Activated CD8-positive, alpha-beta memory T cell treated with anti-CD3 and anti-CD28 coated beads for 36 hours (primary cell): ENCODE results near the gene ZG16B. TPM values are rescaled to one million over a fixed set of nuclear protein-coding genes. Genes with fewer than 3 reads are reported as not detected.

ENCODE experiments used
- CTCF ChIA-PET: fragments of 350-600 bp; sonication (Branson Sonifier 250); formaldehyde crosslinking; loops from one replicate; lab custom pipeline; 2021; ENCODE audit warnings: antibody characterized with exemption; lab: Charles Lee
- POLR2A ChIA-PET: fragments of 350-600 bp; sonication (Branson Sonifier 250); formaldehyde crosslinking; loops from one replicate; lab custom pipeline; 2021; ENCODE audit warnings: antibody characterized with exemption; lab: Charles Lee
- total RNA-seq, 2 experiments: library from RNA; stranded (reverse); gene quantifications; one replicate each; pipeline ENCODE4 v1.2.3, GENCODE V29; 2021

The ZG16B gene
- total RNA-seq, 2 experiments from 2014 or later: 0.63 to 0.71 TPM

DNA sequence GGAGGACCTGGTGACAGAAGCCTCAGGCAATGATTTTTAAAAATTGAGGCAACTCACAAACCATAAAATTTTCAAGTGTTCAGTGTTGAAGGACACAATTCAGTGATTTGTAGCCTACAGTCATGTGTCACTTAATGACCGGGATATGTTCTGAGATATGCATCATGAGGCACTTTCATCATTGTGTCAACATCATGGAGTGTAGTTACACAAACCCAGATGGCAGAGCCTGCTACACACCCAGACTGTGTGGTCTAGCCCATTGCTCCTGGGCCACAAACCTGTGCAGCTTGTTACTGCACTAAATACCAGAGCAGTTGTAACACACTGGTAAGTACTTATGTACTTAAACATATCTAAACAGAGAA lies 30.3 kb upstream of the ZG16B start:
- ChIA-PET CTCF (no interaction called here), POLR2A (interaction anchor here (0.7 kb wide), 1 partner anchor 22 kb away, joined by 11 read pairs; no protein-coding TSS in a partner anchor)

DNA sequence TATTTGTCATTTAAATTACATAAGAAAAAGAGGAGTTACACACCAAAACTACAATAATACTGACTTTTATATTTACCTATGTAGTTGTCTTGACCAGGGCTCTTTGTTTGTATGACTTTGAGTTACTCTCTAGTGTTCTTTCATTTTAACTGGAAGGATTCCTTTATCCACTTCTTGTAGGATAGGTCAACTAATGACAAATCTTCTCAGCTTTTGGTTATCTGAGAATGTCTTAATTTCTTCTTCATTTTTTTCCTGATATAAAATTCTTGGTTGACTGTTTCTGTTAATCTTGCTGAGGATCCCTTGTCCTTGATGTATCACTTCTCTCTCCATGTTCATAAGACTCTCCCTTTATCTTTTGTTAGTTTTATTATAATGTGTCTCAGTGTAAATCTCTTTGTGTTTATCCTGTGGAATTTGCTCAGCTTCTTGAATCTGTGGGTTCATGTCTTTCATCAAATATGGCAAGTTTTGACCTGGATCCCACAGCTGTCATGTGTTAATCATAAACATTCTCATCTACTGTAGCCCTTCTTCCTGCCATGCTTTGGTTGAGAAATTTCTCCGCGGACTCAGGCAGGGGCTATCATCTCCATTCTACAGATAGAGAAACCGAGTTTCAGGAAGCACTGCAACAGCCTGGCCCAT lies 26.4 kb upstream of the ZG16B start:
- POLR2A ChIA-PET: no interaction called here
- CTCF ChIA-PET: no interaction called here

DNA sequence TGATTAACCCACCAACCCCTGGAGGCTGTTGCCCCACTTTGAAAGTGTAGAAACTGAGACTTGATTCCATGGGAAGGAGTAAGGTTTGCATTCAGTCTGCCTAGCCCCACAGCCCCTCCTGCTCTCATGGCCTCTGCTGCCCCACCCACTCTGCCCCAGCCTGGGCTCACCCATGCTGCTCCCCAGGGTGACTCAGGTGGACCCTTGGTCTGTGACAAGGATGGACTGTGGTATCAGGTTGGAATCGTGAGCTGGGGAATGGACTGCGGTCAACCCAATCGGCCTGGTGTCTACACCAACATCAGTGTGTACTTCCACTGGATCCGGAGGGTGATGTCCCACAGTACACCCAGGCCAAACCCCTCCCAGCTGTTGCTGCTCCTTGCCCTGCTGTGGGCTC lies 25.4 kb upstream of the ZG16B start:
- ChIA-PET CTCF (no interaction called here), POLR2A (interaction anchor here (0.6 kb wide), 1 partner anchor 1288 kb away, joined by 4 read pairs; no protein-coding TSS in a partner anchor)

DNA sequence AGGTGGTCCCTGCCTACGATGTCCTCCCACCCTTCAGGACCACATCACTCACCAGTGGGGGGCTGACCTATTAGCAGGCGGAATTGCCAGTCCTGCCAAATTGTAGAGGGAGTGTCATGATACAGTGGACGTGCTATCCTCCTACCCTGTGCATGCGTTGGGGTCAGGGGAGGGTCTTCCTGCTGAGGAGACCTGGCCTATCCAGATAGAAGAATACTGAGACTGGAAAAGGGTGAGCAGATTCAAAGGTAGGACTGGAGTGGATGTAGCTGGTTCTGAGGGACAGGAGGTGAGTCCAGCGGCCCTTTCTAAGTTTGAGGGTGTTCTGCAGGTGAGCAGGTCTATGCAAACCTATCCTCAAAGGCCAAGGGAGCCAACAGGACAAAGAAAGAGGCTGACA lies 23.8 kb upstream of the ZG16B start:
- POLR2A ChIA-PET: no interaction called here
- CTCF ChIA-PET: interaction anchor here (0.6 kb wide), 1 partner anchor 87 kb away, joined by 3 read pairs; no protein-coding TSS in a partner anchor

DNA sequence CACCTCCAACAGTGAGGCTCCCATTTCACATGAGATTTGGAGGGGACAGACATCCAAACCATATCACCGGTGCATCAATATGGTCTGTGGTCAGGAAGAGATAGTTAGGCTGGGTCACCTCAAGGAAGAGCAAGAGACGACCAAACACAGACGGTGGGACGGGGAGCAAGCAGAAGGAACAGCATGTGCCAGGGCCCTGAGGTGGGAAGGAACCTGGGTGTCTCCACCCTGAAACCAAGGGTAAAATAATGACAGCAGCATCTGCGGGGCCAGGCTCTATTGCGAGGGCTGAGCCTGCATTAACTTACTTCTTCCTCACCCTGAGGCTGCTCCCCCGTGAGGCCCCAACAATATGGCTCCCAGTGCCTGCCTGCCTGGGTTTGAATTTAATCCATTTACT lies 21.9 kb upstream of the ZG16B start:
- POLR2A ChIA-PET: no interaction called here
- CTCF ChIA-PET: no interaction called here

DNA sequence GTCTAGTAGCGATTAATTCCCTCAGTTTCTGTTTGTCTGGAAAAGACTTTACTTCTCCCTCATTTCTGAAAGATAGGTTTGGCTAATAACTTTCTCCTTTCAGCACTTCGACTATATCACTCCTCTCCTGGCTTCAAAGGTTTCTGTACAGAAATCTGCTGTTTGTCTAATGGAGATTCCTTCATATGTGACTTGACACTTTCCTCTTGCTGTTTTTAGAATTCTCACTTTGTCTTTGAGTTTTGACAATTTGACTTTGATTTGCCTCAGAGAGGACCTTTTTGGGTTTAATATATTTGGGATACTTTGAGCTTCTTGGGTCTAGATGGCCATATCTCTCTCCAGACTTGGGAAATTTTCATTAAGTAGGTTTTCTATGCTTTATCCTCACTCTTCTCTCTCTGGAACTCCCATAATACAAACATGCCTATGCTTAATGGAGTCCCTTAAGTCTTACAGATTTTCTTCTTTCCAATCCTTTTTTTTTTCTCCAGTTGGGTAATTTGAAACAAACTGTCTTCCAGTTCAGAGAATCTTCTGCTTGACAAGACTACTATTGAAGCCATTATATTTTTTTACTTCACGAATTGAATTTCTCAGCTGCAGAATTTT lies 20.8 kb upstream of the ZG16B start:
- POLR2A ChIA-PET: no interaction called here

DNA sequence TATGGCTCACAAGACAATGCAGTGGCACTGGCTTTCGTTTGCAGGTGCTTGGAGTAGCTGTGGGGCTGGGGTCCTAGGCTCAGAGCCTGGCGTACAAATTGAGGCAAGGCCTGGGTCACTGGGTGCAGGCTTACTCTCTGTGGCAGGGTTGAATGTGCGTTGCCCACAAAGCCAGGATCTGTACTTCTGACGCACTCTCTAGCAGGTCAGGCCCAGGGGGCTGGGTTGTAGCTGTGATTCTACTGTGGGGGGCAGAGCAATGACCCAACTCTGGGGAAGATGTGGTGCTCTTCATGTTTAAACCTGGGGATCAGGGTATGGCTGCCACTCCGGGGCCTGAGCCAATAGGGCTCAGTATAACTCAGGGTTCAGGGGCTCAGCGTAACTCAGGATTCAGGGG lies 19.5 kb upstream of the ZG16B start:
- CTCF ChIA-PET: interaction anchor here (1.2 kb wide), 1 partner anchor 29 kb away, joined by 3 read pairs; no protein-coding TSS in a partner anchor

More for the DNA sequence above, 20.8 kb upstream of the ZG16B start:
- CTCF ChIA-PET: no interaction called here

DNA sequence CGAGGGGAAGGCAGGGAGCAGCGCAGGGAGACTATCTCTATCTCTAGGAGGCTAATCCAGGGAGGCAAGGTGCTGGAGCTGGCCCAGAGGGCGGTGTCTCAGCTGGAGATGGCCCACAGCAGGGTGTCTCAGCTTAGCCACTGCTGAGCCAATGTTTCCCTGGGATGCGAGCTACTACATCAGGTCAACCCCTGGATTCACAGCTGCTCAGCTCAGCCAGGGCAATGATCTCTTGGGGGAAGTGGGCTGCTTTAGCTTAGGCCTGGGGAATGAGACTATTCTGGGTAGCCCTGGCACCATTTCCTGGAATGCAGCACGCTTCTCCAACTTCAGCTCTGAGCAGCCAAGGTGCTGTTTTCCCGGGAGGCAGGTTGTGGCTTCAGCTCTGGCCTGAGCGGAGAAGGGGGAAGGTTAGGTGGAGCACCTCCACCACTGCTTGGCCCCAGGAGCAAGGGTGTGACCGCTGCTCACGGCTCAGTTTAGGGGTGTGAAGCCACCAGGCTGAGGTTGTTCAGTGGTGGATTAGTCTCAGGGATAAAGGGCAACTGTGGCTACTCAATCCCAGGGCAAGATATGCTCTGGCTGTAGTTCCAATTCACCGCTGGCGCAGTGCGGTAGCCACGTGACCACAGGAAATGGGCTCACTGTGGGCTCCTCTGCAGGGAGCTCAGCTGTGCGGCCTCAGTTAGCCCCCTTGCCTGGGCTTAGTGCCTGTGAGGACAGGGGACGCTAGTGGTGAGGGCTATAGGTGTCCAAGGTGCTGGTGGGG lies 18.2 kb upstream of the ZG16B start:
- POLR2A ChIA-PET: no interaction called here
- CTCF ChIA-PET: interaction anchor here (0.5 to 1.2 kb wide), 3 partner anchors 28 to 191 kb away, joined by 3 read pairs; no protein-coding TSS in a partner anchor

More for the DNA sequence above, 19.5 kb upstream of the ZG16B start:
- POLR2A ChIA-PET: no interaction called here

DNA sequence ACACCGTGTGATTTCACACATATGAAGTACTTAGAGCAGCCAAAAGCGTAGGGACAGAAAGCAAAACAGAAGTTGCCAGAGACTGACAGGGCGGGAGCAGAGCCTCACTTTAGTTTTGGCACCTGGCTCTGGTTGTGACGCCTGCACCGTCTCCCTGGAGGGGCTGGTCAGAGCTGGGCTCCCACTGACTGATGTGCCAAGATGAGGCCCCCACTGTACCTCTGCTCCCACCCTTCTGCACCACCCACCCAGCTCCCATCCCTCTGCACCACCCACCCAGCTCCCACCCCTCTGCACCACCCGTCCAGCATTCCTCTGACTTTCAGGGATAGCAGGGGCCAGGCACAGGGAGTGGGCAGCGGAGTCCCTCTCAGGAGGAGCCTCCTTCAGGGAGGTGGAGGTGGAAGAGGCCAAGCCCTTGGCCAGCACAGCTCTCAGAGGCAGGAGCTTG lies 16.3 kb upstream of the ZG16B start:
- CTCF ChIA-PET: interaction anchor here (0.6 kb wide), 1 partner anchor 23 kb away, joined by 4 read pairs; no protein-coding TSS in a partner anchor
- POLR2A ChIA-PET: no interaction called here

DNA sequence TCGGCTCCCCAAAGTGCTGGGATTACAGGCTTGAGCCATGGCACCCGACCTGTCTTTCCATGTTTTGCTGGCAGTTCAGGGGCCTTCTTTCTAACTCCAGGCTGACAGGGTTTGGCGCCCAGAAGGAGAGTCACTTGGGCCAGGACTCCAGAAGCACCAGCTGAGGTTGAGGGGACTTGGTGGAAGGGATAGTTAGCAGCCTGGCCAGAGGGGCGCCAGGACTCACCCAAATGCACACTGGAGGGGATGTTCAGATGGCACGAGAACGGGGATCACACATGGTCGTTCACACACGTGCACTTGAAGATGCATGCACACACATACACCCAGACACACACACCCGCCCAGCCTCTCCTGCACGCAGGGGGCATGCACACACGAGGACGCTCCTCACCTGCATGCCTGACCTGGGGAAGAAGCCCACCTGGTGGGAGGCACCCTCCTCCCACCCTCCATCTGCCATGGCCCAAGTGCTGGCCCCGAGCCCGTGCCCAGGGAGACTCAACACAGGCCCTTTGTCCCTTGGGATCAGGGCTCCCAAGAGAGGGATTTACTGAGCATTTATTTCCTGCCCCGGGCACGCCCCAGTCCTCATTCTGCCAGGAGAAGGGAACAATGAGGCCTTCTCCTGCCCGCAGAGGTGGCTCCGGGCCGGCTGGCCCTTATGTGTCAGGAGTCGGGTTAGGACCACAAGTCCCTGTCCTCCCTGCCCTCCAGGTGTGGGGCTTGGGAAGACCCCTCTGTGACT lies 15.4 kb upstream of the ZG16B start:
- CTCF ChIA-PET: no interaction called here
- POLR2A ChIA-PET: no interaction called here

DNA sequence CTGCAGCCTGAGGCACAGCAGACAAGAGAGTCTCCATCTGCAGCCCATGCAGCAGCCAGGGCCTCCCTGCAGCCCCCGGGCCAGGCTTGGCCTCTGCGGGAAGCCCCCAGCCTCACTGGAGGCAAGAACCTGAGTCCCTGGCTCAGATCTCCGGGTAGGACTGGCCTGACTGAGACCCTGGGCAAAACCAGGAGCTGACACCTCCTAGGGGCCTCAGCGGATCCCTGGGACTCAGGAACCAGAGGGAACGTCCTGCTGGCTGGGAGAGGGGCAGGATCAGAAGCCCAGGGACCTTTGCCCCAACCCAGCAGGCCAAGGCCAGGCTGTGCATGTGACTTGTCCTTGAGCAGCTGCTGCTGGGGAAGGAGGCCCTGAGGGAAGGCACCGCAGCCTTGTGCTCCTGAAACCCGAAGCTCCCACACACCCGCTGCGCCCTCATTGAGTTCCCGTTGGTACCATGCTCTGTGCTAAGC lies 14.8 kb upstream of the ZG16B start:
- ChIA-PET POLR2A (no interaction called here), CTCF (no interaction called here)

DNA sequence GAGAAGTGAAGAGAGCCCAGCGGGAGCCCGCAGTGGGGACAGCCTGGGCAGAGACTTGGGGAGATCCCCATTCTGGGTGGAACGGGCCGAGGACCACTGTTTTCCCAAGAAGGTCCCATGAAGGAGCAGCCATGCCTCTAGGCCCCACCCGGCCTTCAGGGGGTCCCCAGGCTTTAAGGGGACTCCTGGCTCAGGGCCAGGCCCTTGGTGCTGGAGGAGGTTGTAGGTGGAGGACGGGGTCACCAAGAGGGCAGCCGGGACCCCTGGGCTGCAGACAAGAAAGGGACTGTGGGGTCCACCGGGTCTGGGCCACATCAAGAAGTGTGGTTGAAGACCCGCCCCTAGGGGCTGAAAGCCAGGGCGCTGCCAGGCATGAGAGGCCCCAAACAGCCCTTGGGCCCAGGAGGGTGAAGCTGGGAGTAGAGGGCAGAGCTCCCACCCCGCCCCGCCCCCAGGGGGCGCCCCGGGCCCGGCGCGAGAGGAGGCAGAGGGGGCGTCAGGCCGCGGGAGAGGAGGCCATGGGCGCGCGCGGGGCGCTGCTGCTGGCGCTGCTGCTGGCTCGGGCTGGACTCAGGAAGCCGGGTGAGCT lies 13.3 kb upstream of the ZG16B start, which contains the start of gene PRSS21:
Gene PRSS21 (plus strand): TSS at position 487 of the 589 bp plus-strand sequence. CDS start 32 bp downstream, at position 519.
- CTCF ChIA-PET: interaction anchor here (0.7 kb wide), 1 partner anchor 22 kb away, joined by 3 read pairs; no protein-coding TSS in a partner anchor
- POLR2A ChIA-PET: no interaction called here

DNA sequence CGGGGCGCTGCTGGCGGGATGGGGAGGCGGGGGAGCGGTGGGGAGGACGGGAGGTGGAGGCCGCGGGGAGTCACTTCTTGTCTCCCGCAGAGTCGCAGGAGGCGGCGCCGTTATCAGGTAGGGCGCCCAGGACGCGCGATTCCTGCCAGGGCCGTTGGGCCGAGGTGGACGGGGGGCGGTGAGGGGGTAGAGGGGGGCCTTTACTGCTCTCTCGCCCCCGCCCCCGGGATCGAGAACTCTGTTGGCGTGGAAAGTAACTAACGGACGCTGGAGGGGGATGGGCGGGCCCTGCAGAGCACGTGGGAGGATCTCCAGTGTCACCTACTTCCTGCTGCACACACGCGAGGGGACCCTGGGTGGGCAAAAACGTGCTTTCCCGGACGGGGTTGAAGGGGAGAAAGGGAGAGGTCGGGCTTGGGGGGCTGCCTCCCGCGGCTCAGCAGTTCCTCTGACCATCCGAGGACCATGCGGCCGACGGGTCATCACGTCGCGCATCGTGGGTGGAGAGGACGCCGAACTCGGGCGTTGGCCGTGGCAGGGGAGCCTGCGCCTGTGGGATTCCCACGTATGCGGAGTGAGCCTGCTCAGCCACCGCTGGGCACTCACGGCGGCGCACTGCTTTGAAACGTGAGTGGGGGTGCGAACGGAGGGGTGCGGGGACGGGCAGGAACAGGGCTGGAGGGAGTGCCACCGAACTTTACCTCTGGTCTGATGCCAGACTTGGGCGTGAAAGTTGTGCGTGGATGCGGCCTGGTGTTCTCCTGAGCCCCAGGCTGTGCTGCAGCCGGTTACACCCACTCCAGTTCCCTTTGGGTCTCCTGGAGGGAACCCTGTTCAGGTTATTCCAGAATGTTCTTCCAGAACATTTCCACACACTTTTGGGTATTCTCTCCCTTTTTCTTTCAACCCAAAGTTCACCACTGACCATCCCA lies 12.5 kb upstream of the ZG16B start:
- ChIA-PET POLR2A (no interaction called here), CTCF (no interaction called here)

DNA sequence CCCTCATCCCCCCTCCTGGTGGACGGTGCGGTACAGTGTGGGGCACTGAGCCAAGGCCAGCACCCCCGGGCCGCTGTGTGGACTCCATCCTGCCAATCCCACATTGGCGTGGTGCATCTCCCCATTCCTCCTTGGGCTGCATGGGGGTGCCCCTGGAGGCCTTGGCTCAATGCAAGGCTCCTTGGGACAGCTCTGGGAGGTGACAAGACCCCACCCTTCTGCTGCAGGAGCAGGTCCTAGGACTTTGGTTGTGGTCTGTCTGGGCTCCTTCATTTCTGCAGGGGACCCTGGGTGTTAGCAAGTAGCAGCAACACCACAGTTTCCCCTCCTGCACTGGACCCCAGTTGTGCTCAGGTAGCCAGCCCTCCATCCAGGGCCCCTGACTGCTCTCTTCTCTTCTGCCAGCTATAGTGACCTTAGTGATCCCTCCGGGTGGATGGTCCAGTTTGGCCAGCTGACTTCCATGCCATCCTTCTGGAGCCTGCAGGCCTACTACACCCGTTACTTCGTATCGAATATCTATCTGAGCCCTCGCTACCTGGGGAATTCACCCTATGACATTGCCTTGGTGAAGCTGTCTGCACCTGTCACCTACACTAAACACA lies 11.7 kb upstream of the ZG16B start:
- ChIA-PET CTCF (no interaction called here), POLR2A (no interaction called here)

DNA sequence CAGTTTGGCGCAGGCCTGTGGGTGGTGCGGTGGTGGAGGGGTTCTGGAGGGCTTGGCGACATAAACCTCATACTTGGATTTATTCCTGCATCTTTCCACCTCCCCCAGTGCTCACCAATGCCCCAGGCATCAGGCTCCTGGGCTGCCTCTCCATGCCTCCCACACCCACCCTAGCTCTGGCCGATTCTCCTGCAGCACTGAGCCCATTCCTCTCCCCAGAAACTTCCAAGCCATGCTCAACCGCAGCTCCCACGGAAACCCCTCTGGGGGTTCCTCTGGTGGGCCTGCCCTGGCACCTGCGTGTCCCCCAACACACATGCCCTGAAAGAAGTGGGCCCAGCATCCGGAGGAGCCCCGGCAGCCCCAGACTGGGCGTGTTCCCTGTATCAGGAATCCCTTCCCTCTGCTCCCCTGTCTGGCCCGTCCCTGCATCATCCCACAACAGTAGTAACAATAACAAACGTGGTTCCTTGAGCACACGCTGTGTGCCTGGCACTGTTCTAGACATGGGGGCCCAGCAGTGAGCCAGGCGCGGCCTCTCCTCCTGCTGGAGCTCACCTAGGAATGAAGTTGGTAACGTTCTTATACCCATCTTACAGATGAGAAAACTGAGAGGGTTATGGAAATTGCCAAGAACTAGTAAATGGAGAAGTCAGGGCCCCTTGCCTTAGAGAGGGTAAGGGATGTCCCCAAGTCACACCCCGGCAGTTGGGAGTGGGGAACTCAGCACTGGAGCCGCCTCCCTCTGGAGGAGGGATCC lies 10.7 kb upstream of the ZG16B start:
- CTCF ChIA-PET: no interaction called here
- POLR2A ChIA-PET: no interaction called here

DNA sequence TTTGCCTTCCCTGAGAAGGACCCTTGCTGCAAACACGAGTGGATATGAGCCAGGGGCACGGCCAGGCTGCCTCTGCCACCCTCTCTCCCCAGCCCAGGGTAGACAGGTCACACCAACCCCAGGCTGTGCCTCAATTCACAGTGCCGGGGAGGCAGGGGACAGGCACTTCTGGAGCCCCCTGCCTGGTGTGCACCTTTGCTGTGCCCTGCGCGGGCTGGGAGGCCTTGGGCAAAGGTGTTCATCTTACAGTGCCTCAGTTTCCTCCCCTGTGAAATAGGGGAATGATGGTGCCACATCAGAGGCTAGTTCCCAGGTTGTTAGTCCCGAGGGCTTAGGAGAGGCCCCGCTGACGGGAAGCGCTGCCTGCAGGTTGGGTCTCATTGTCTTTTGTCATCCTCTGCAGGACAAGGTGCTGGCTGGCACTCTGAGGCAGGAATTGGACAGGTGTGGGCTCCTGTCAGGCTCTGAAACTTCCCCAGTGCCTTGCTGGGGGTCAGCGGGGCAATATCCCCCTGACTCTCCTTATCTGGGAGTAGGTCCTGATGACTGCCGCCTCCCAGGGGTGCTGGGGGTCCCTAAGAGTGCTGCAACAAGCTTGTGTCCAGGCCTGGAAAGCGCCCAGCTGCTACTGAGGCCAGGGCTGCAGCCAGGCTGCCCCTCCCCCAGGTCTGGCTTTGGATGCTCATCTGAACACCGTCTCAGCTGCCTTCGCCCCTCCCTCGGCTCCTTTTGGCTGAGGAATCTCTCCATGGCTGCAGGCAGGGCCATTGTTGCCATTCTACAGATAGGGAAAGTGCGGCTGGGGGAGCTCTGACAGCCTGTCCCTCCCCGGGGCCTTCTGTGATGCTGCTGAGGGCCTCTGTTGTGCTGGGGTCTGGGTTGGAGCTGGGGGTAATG lies 9.9 kb upstream of the ZG16B start:
- ChIA-PET POLR2A (no interaction called here), CTCF (no interaction called here)
